Sigmoid colon (tissue), 4 donors: ENCODE measurements around the gene ZNF800.
A peak's percentile ranks its signal among the peaks of the same experiment; 100 is the strongest.

ENCODE experiments used
- POLR2A ChIP-seq, 2 donors: fragments of 450-650 bp; IDR thresholded peaks; one replicate each; pipeline ENCODE4 v1.6.1; 2016; ENCODE audit warnings: antibody characterized with exemption in 2 of 2, mild to moderate bottlenecking in 2 of 2, moderate library complexity in 2 of 2
- POLR2AphosphoS5 ChIP-seq, 4 donors: sonication (generic); formaldehyde crosslinking; IDR thresholded peaks; one replicate each; pipeline ENCODE4 v1.6.1; 2017; ENCODE audit warnings: antibody characterized with exemption in 4 of 4
- TF ChIP-seq, protein P1 (sequence below), 4 experiments: fragments of 450-650 bp in 3 of 4; fragments of 200-600 bp in 1 of 4; IDR thresholded peaks; one replicate each; pipeline ENCODE4 v1.5.1; 2016 to 2019; ENCODE audit warnings: antibody characterized with exemption in 4 of 4, mild to moderate bottlenecking in 3 of 4, moderate library complexity in 2 of 4

DNA sequence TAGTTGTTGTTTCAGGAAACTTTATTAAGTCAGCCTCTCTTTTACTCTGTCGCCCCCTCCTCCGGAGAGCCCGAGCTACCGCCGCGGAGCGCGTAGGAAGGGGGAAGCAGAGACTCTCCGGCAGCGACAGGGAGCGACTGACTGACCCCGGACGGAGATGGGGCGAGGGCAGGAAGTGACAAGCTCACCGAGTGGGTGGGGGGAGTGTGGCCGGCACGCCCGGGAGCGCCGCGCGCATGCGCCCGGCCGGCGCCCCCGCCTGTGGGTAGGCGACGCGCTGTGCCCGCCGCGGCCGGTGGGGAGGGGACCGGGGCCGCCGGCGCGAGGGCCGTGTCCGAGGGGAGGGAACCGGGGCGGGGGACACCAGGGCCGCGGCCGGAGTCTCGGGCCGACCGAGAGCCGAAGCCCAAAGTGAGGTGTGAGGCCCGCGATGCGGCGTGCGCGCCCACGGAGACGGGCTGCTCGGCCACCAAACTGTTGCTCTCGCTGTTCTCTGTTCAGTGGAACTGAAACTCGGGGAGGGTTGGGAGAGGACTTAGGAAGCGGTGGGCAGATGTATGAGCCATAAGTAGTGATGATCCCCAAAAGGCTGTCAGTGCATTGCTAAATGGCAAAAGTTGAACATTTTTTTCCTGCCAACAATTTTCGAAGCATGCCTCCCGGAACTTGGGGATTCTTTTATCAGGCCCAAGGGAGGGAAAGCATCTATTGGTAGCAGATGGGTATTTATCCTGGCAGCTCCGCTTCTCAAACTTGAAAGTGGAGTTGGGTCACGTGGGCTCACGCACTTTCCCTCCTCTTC lies at the start of gene ZNF800:
- TF ChIP-seq, protein P1, sequence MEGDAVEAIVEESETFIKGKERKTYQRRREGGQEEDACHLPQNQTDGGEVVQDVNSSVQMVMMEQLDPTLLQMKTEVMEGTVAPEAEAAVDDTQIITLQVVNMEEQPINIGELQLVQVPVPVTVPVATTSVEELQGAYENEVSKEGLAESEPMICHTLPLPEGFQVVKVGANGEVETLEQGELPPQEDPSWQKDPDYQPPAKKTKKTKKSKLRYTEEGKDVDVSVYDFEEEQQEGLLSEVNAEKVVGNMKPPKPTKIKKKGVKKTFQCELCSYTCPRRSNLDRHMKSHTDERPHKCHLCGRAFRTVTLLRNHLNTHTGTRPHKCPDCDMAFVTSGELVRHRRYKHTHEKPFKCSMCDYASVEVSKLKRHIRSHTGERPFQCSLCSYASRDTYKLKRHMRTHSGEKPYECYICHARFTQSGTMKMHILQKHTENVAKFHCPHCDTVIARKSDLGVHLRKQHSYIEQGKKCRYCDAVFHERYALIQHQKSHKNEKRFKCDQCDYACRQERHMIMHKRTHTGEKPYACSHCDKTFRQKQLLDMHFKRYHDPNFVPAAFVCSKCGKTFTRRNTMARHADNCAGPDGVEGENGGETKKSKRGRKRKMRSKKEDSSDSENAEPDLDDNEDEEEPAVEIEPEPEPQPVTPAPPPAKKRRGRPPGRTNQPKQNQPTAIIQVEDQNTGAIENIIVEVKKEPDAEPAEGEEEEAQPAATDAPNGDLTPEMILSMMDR (IDR thresholded peaks at IDR 0.05), result no peak
- TF ChIP-seq POLR2A (IDR thresholded peaks at IDR 0.05), result peak; percentile 81 to 85
- peak; percentile 95 to 97 (median 96) for TF ChIP-seq POLR2AphosphoS5 (IDR thresholded peaks at IDR 0.05)
